Lung (tissue), 12 donors: ENCODE data around the gene MATN1. TPM values are rescaled to one million over a fixed set of nuclear protein-coding genes. Genes with fewer than 3 reads are reported as not detected.

ENCODE experiments used
- ATAC-seq: fragments of 200-7000 bp; cut with Tn5 transposase; one replicate; pipeline ENCODE4 v1.9.1; 2020; ENCODE audit warnings: moderate number of reproducible peaks; ENCODE audit not compliant: insufficient read depth, low FRiP score
- DNase-seq, 3 donors: peaks; one replicate each; pipeline ENCODE4 v3.0.0-alpha.2; 2013 to 2017
- H3K27ac ChIP-seq, 2 donors: one replicate each; pipeline ENCODE4 v1.5.1; 2013; ENCODE audit warnings: mild to moderate bottlenecking in 2 of 2, moderate library complexity in 2 of 2, control low read depth in 1 of 2, inconsistent platforms in 1 of 2, low read depth in 1 of 2, low read length in 1 of 2
- H3K27me3 ChIP-seq, 3 donors: one replicate each; pipeline ENCODE4 v1.5.1; 2013; ENCODE audit warnings: low read length in 2 of 3; ENCODE audit not compliant: control insufficient read depth in 3 of 3, insufficient read depth in 3 of 3
- H3K36me3 ChIP-seq, 4 donors: one replicate each; pipeline ENCODE4 v1.5.1; 2013; ENCODE audit warnings: low read length in 4 of 4, mild to moderate bottlenecking in 1 of 4, moderate library complexity in 1 of 4; ENCODE audit not compliant: control insufficient read depth in 4 of 4, insufficient read depth in 4 of 4
- H3K4me1 ChIP-seq, 5 donors: one replicate each; pipeline ENCODE4 v1.5.1; 2013; ENCODE audit warnings: low read length in 5 of 5, mild to moderate bottlenecking in 2 of 5, moderate library complexity in 1 of 5; ENCODE audit not compliant: control insufficient read depth in 5 of 5, insufficient read depth in 5 of 5
- H3K4me3 ChIP-seq: one replicate; pipeline ENCODE4 v1.5.1; 2013; ENCODE audit warnings: mild to moderate bottlenecking, control low read depth, moderate library complexity
- H3K9ac ChIP-seq, 2 donors: one replicate each; pipeline ENCODE4 v1.5.1; 2013; ENCODE audit warnings: low read length in 2 of 2, control low read depth in 1 of 2; ENCODE audit not compliant: insufficient read depth in 1 of 2
- H3K9me3 ChIP-seq, 4 donors: one replicate each; pipeline ENCODE4 v1.5.1; 2013; ENCODE audit warnings: low read length in 3 of 4, mild to moderate bottlenecking in 1 of 4, moderate library complexity in 1 of 4; ENCODE audit not compliant: control insufficient read depth in 4 of 4, insufficient read depth in 3 of 4
- CTCF ChIP-seq: IDR thresholded peaks from 2 replicates; pipeline ENCODE4 v1.5.1; 2012; ENCODE audit warnings: mild to moderate bottlenecking; ENCODE audit errors: control extremely low read depth, extremely low read depth
- WGBS, 2 donors: extraction: QIAGEN DNeasy Blood & Tissue Kit; methylation state at CpG; one replicate each; pipeline ENCODE4 v1.1.7; 2013; 5-methylcytosine and 5-hydroxymethylcytosine counted together
- polyA plus RNA-seq, 2 donors: library from polyadenylated mRNA; stranded (reverse); fragments of 200-250 nt; gene quantifications; one replicate each; pipeline ENCODE4 v1.2.1, GENCODE V29; 2013
- total RNA-seq, 2 donors: library from RNA; depleted of rRNA in 1 of 2; stranded (reverse); fragments of >200 nt in 1 of 2; gene quantifications; one replicate each; pipeline ENCODE4 v1.2.1, GENCODE V29; 2014 to 2021
- donor health status: control.
- donor health status: control.
- donor health status: Bipolar disorder and iron deficiency.
- donor health status: healthy.
- donor health status: DM: yes; HTN: yes; CAD: no.

Gene MATN1
- total and polyA plus RNA-seq, 4 donors = 0.15 to 0.57 (median 0.17) TPM

GRCh38 chr1:30684881-30685795 is 38.2 kb downstream of the MATN1 start:
- Histone ChIP-seq H3K4me1 (peaks cover 0 to 30% (median 2%) of the 10 kb centered on the region in 5 donors), H3K27ac (peak overlapping the region in 1 of 2 donors; percentile 10), H3K9me3 (peaks cover 0 to 4% (median 0%) of the 10 kb centered on the region in 4 donors), H3K4me3 (peak overlapping the region; percentile 13), H3K9ac (no peak overlapping the region), H3K27me3 (peaks cover 0 to 20% (median 13%) of the 10 kb centered on the region in 3 donors), H3K36me3 (no peaks in the 10 kb centered on the region)
- DNase-seq = peak; percentile 52 to 70 (median 69)
- no peak for TF ChIP-seq CTCF
- peak; percentile 88 for ATAC-seq
- 7 to 8% methylated on average over 48 to 56 of the region's 56 CpGs for WGBS, 2 donors

DNA sequence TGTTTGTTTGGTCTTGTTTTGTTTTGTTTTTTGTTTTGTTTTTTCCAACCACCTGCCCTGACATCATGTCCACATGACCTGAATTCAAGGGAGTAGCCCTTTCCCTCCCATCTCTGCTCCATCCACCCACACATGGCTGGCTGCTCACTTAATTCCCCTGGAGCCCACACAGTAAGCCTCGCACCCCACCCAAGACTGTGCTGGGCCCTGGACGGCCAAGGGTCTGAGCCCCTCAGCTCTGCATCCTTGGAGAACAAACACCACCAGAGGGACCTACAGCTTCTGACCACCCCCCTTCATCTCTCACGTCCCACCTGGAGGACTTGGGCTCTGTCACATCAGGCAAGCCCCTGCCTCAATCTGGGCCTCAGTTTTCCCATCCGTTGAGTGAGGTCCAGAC is 39.1 kb downstream of the MATN1 start:
- H3K9ac ChIP-seq = no peak overlapping the region

GRCh38 chr1:30683699-30684098 is 39.7 kb downstream of the MATN1 start:
- H3K36me3 ChIP-seq = no peaks in the 10 kb centered on the region
- ATAC-seq = no peak
- no peak for TF ChIP-seq CTCF
- peaks cover 0 to 20% (median 13%) of the 10 kb centered on the region in 3 donors for H3K27me3 ChIP-seq
- no peak overlapping the region for H3K4me3 ChIP-seq
- no peak overlapping the region for H3K27ac ChIP-seq
- peaks cover 0 to 30% (median 2%) of the 10 kb centered on the region in 5 donors for H3K4me1 ChIP-seq
- peaks cover 0 to 16% (median 0%) of the 10 kb centered on the region in 4 donors for H3K9me3 ChIP-seq
- DNase-seq = peak in 1 of 3 donors; percentile 5
- WGBS, 2 donors = 63 to 85% methylated on average over 5 of the region's 5 CpGs
- H3K9ac ChIP-seq = no peak overlapping the region

More for the DNA sequence above, 39.1 kb downstream of the MATN1 start:
- DNase-seq (peak in 1 of 3 donors; percentile 7), ATAC-seq (no peak)
- peaks cover 0 to 11% (median 0%) of the 10 kb centered on the region in 4 donors for H3K9me3 ChIP-seq
- no peak overlapping the region for H3K4me3 ChIP-seq
- H3K27me3 ChIP-seq = peaks cover 0 to 20% (median 13%) of the 10 kb centered on the region in 3 donors
- 83 to 88% methylated on average over 4 of the region's 4 CpGs for WGBS, 2 donors
- H3K36me3 ChIP-seq = no peaks in the 10 kb centered on the region
- H3K4me1 ChIP-seq = peaks cover 0 to 30% (median 2%) of the 10 kb centered on the region in 5 donors
- H3K27ac ChIP-seq = no peak overlapping the region
- no peak for TF ChIP-seq CTCF
